Mucosa of descending colon (tissue), 3 donors: ENCODE measurements around the gene PRAC2. TPM values are rescaled to one million over a fixed set of nuclear protein-coding genes. Genes with fewer than 3 reads are reported as not detected.

Experiments
- ATAC-seq: fragments of 200-7000 bp; cut with Tn5 transposase; one replicate; pipeline ENCODE4 v1.9.1; 2020; ENCODE audit warnings: mild to moderate bottlenecking, moderate library complexity
- DNase-seq, 3 donors: peaks; one replicate each; pipeline ENCODE4 v3.0.0-alpha.2; 2020
- H3K36me3 ChIP-seq: fragments of 200-600 bp; one replicate; pipeline ENCODE4 v1.8.0; 2021; ENCODE audit warnings: low read depth, mild to moderate bottlenecking
- H3K4me1 ChIP-seq: fragments of 200-600 bp; one replicate; pipeline ENCODE4 v1.8.0; 2021; ENCODE audit warnings: low read depth, mild to moderate bottlenecking
- H3K4me3 ChIP-seq: fragments of 200-600 bp; one replicate; pipeline ENCODE4 v1.8.0; 2021; ENCODE audit warnings: mild to moderate bottlenecking
- H3K9me3 ChIP-seq: fragments of 200-600 bp; one replicate; pipeline ENCODE4 v1.8.0; 2021; ENCODE audit warnings: mild to moderate bottlenecking
- CTCF ChIP-seq: fragments of 200-600 bp; IDR thresholded peaks from one replicate; pipeline ENCODE4 v1.8.0; 2022; ENCODE audit warnings: antibody characterized with exemption, mild to moderate bottlenecking
- intact Hi-C, 2 donors: fragments of 100-400 bp; cut with DNase I in 1 of 2; cut with micrococcal nuclease in 1 of 2; formaldehyde crosslinking; loops; one replicate each; pipeline versions ENCODE4 v1.11.0 to v1.11.1; 2022; cut with DNase I, micrococcal nuclease
- long read RNA-seq, 2 donors: library from polyadenylated mRNA; unstranded; transcript quantifications; one replicate each; pipeline ENCODE4 v2.0.0, GENCODE V29; 2019 to 2021
- total RNA-seq, 3 donors: library from RNA; stranded (reverse); fragmentation: NEBNext Ultra II Directional in 2 of 3; extraction: Animal tissue kit (Norgen Biotek cat#: 25700) in 2 of 3; gene quantifications; one replicate each; pipeline versions ENCODE4 v1.2.1 to v1.2.4, GENCODE V29; 2021 to 2023
- donor health status: DM: no; HTN: no; CAD: no; lungs with moderate emphysema.
- donor health status: DM: no; HTN: no; CAD: no.
- donor health status: DM: no; HTN: yes; CAD: no.

The PRAC2 gene
- 10 to 100 TPM in 2 of 3 donors, 1 to 10 TPM in 1; 6.6 to 24.0 (median 12.4) TPM for total RNA-seq
- long read RNA-seq, donor 1, partial matches to known transcripts: 0 of 3 reads
- long read RNA-seq, donor 1, other reads (novel, unspliced or antisense): 2 of 3 reads
- long read RNA-seq, donor 2, transcript PRAC2-201 (2 exons, 577 nt): major isoform, 11 of 13 reads
- long read RNA-seq, donor 2, partial matches to known transcripts: 1 of 13 reads
- long read RNA-seq, donor 2, other reads (novel, unspliced or antisense): 1 of 13 reads

GRCh38 chr17:48722915-48723422 lies at the start of gene PRAC2:
PRAC2 (plus strand) TSS chr17:48723185; CDS start chr17:48724411, 1,226 bp downstream.
- Histone ChIP-seq H3K4me1 (peaks cover 17% of the 10 kb centered on the region), H3K4me3 (peak within 1 kb of the TSS; percentile 48), H3K36me3 (no peaks in the 10 kb centered on the region), H3K9me3 (no peaks in the 10 kb centered on the region)
- TF ChIP-seq CTCF: no peak
- ATAC-seq: peak; percentile 29
- intact Hi-C loops: loop anchor here (5.0 kb wide), 2 partner anchors 69 to 79 kb away; no protein-coding TSS in a partner anchor
- peak; percentile 70 to 74 (median 73) for DNase-seq

- intact Hi-C loops: loop anchor here (5.0 to 10.0 kb wide), 2 partner anchors 115 to 198 kb away; no protein-coding TSS in a partner anchor
- no peak for ATAC-seq
- Histone ChIP-seq H3K9me3 (no peaks in the 10 kb centered on the region), H3K4me3 (no peak overlapping the region), H3K4me1 (peaks cover 15% of the 10 kb centered on the region), H3K36me3 (no peaks in the 10 kb centered on the region)
- no peak for DNase-seq
- no peak for TF ChIP-seq CTCF
These were observed 45.9 kb upstream of the PRAC2 start for GRCh38 chr17:48676963-48677558.

- peak; percentile 95 for TF ChIP-seq CTCF
- Histone ChIP-seq H3K36me3 (no peaks in the 10 kb centered on the region), H3K9me3 (no peaks in the 10 kb centered on the region), H3K4me3 (no peak overlapping the region), H3K4me1 (peaks cover 11% of the 10 kb centered on the region)
- peak; percentile 74 to 86 (median 85) for DNase-seq
- peak; percentile 96 for ATAC-seq
- intact Hi-C loops: loop anchor here (5.0 to 10.0 kb wide), 2 partner anchors 114 to 196 kb away; no protein-coding TSS in a partner anchor
These were observed 44.6 kb upstream of the PRAC2 start for GRCh38 chr17:48678141-48678971.

- Histone ChIP-seq H3K36me3 (no peaks in the 10 kb centered on the region), H3K4me1 (peaks cover 11% of the 10 kb centered on the region), H3K9me3 (no peaks in the 10 kb centered on the region), H3K4me3 (no peak overlapping the region)
- ATAC-seq (no peak), DNase-seq (no peak)
- no peak for TF ChIP-seq CTCF
- intact Hi-C loops: loop anchor here (5.0 to 10.0 kb wide), 2 partner anchors 113 to 195 kb away; no protein-coding TSS in a partner anchor
These were observed 43.4 kb upstream of the PRAC2 start for GRCh38 chr17:48679385-48680096.

GRCh38 chr17:48681609-48682008 lies 41.4 kb upstream of the PRAC2 start:
- no peaks in the 10 kb centered on the region for H3K36me3 ChIP-seq
- no peak overlapping the region for H3K4me3 ChIP-seq
- no peak for TF ChIP-seq CTCF
- peaks cover 6% of the 10 kb centered on the region for H3K4me1 ChIP-seq
- no peaks in the 10 kb centered on the region for H3K9me3 ChIP-seq
- ATAC-seq (no peak), DNase-seq (no peak)
- intact Hi-C loops: no loop called here
